ENCODE measurements around the gene LYST. TPM values are rescaled to one million over a fixed set of nuclear protein-coding genes. Genes with fewer than 3 reads are reported as not detected.

The LYST gene
- total RNA-seq, 2 donors from 2014 or later = 21.9 to 41.7 TPM

DNA sequence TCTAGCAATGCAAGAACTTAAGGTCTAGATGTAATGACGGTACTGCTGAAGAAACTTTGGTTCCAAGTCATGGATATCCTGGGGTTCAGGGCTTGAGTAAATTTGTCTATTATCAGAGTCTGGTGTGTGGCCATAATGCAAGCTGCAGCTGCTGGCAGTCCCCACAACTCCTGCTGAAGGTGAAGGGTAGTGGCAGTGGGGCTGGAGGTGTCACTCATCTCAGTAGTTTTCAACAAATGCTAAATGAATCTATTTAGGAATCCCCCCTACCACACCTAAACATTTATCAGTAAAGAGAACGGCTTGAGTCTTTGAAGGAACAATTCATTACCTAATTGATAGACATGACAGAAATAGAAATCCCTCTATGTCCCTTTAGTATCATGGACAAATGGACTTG lies 118.0 kb downstream of the LYST start:
- Histone ChIP-seq H3K27me3 (replicated peaks; ENCODE audit: insufficient read depth) (no peaks in the 10 kb centered on the region), H3K9me3 (no peaks in the 10 kb centered on the region), H3K4me3 (no peak overlapping the region), H3K4me1 (replicated peaks) (no peaks in the 10 kb centered on the region), H3K27ac (no peak overlapping the region), H3K36me3 (no peaks in the 10 kb centered on the region)
- WGBS = 87% methylated on average over 2 of the region's 2 CpGs
- intact Hi-C loops (cut with DNase I) = no loop called here
- DNase-seq (ENCODE audit: low spot score) = no peak
- no peak for TF ChIP-seq CTCF (IDR thresholded peaks at IDR 0.05)
- TF ChIP-seq POLR2A (IDR thresholded peaks at IDR 0.05) = no peak
- TF ChIP-seq POLR2AphosphoS5 (IDR thresholded peaks at IDR 0.05) = no peak

GRCh38 chr1:235746245-235746644 lies 120.5 kb downstream of the LYST start:
- Histone ChIP-seq H3K27ac (no peak overlapping the region), H3K36me3 (no peaks in the 10 kb centered on the region), H3K4me1 (replicated peaks) (no peaks in the 10 kb centered on the region), H3K4me3 (no peak overlapping the region), H3K27me3 (replicated peaks; ENCODE audit: insufficient read depth) (no peaks in the 10 kb centered on the region), H3K9me3 (no peaks in the 10 kb centered on the region)
- WGBS = 91% methylated on average over 6 of the region's 6 CpGs
- TF ChIP-seq CTCF (IDR thresholded peaks at IDR 0.05) (no peak), POLR2AphosphoS5 (IDR thresholded peaks at IDR 0.05) (no peak), POLR2A (IDR thresholded peaks at IDR 0.05) (no peak)
- intact Hi-C loops (cut with DNase I) = no loop called here
- no peak for DNase-seq (ENCODE audit: low spot score)

DNA sequence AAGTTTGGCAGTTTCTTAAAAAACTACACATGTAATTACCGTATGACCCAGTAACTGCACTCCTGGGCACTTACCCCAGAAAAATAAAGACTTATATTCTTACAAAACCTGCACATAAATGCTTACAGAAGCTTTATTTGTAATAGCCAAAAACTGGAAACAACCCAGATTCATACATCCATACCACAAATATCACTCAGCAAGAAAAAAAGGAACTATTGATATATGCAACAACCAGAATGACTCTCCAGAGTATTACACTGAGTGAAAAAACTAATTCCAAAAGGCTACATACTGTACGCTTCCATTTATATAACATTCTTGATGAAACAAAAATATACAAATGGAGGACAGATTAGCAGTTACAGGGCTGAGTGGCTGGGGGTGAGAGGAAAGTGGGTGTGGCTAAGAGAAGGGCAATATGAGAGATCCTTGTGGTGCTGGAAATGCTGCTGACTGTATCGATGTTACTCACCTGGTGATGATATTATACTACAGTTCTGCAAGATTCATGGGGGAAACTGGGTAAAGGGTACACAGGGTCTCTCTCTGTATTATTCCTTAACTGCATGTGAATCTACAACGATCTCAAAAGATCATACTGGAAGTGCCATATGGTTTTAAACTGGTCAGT lies 121.1 kb downstream of the LYST start:
- no peak for DNase-seq (ENCODE audit: low spot score)

GRCh38 chr1:235742914-235743599 lies 123.6 kb downstream of the LYST start:
- H3K27me3 ChIP-seq (replicated peaks; ENCODE audit: insufficient read depth) = no peaks in the 10 kb centered on the region
- no peaks in the 10 kb centered on the region for H3K9me3 ChIP-seq
- no peak overlapping the region for H3K27ac ChIP-seq
- no peaks in the 10 kb centered on the region for H3K36me3 ChIP-seq
- no peak overlapping the region for H3K4me3 ChIP-seq
- no peaks in the 10 kb centered on the region for H3K4me1 ChIP-seq (replicated peaks)
- no peak for DNase-seq (ENCODE audit: low spot score)
- 88% methylated on average over 5 of the region's 5 CpGs for whole genome bisulfite sequencing
- intact Hi-C loops (cut with DNase I) = no loop called here
- TF ChIP-seq POLR2AphosphoS5 (IDR thresholded peaks at IDR 0.05) = no peak
- no peak for TF ChIP-seq POLR2A (IDR thresholded peaks at IDR 0.05)
- TF ChIP-seq CTCF (IDR thresholded peaks at IDR 0.05) = no peak

More for the DNA sequence above, 121.1 kb downstream of the LYST start:
- H3K36me3 ChIP-seq = no peaks in the 10 kb centered on the region
- H3K27me3 ChIP-seq (replicated peaks; ENCODE audit: insufficient read depth) = no peaks in the 10 kb centered on the region
- intact Hi-C loops (cut with DNase I) = no loop called here
- 86% methylated on average over 4 of the region's 4 CpGs for WGBS
- H3K9me3 ChIP-seq = no peaks in the 10 kb centered on the region
- no peak overlapping the region for H3K27ac ChIP-seq
- no peaks in the 10 kb centered on the region for H3K4me1 ChIP-seq (replicated peaks)
- H3K4me3 ChIP-seq = no peak overlapping the region
- TF ChIP-seq CTCF (IDR thresholded peaks at IDR 0.05) (no peak), POLR2AphosphoS5 (IDR thresholded peaks at IDR 0.05) (no peak), POLR2A (IDR thresholded peaks at IDR 0.05) (no peak)

DNA sequence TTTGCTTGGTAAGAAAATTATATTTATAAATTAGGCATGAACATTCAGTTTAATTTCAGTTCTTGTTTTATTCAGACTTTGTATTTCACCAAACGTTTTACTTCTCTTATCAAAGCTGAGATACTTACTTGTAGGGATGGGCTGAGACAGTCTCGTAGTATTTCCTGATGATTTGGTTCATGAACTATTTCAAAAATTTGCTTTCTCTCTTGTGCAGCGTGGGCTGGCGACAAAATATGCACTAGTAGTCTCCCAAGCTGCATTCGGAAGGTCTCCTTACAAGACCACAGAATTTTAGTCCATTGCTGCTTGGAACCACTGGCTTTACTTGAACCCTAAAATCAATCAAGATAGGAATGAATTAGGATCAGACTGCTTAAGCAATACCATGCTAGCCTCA lies 125.4 kb downstream of the LYST start:
- no peaks in the 10 kb centered on the region for H3K27me3 ChIP-seq (replicated peaks; ENCODE audit: insufficient read depth)
- no peak for DNase-seq (ENCODE audit: low spot score)
- intact Hi-C loops (cut with DNase I) = no loop called here
- H3K4me3 ChIP-seq = no peak overlapping the region
- H3K9me3 ChIP-seq = no peaks in the 10 kb centered on the region
- TF ChIP-seq POLR2A (IDR thresholded peaks at IDR 0.05) (no peak), POLR2AphosphoS5 (IDR thresholded peaks at IDR 0.05) (no peak), CTCF (IDR thresholded peaks at IDR 0.05) (no peak)
- no peaks in the 10 kb centered on the region for H3K4me1 ChIP-seq (replicated peaks)
- no peak overlapping the region for H3K27ac ChIP-seq
- H3K36me3 ChIP-seq = no peaks in the 10 kb centered on the region
- WGBS = 84% methylated on average over 5 of the region's 5 CpGs

All from prostate gland (tissue), 2 donors.